Measurements from ENCODE around the gene C10orf67. TPM values are rescaled to one million over a fixed set of nuclear protein-coding genes. Genes with fewer than 3 reads are reported as not detected.

Gene C10orf67
- total and polyA plus RNA-seq, 2 experiments from 2014 or later: 0.16 TPM; not detected in 1

GRCh38 chr10:23326544-23327307 is 17.9 kb downstream of the C10orf67 start (continued):
- no peak for TF ChIP-seq ZNF462 (CRISPR knock-in tag; IDR thresholded peaks at IDR 0.05)
- TF ChIP-seq, protein P1, sequence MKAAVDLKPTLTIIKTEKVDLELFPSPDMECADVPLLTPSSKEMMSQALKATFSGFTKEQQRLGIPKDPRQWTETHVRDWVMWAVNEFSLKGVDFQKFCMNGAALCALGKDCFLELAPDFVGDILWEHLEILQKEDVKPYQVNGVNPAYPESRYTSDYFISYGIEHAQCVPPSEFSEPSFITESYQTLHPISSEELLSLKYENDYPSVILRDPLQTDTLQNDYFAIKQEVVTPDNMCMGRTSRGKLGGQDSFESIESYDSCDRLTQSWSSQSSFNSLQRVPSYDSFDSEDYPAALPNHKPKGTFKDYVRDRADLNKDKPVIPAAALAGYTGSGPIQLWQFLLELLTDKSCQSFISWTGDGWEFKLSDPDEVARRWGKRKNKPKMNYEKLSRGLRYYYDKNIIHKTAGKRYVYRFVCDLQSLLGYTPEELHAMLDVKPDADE (IDR thresholded peaks at IDR 0.05): no peak

DNA sequence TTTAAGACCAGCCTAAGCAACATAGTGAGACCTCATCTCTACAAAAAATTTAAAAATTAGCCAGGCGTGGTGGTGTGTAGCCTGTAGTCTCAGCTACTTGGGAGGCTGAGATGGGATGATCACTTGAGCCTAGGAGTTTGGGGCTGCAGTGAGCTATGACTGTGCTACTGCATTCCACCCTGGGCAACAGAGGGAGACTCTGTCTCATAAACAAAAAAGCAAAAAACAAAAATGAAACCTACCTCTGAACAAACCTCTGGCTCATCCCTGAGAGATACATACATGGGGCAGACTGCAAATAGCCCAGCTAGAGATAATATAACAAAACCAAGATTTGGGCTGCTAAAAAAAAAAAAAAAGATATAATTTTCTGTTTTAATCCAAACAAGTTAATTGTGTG is 19.5 kb downstream of the C10orf67 start:
- H2AFZ ChIP-seq: no peak overlapping the region
- H3K27ac ChIP-seq (ENCODE audit: low read depth): no peak overlapping the region
- no peak overlapping the region for H3K4me3 Mint-ChIP-seq
- DNase-seq (ENCODE audit: low spot score) (peak; percentile 11), ATAC-seq (no peak)
- H3K9me2 ChIP-seq (ENCODE audit: insufficient read depth): no peaks in the 10 kb centered on the region
- no peak overlapping the region for H3K4me3 ChIP-seq
- H3K9me3 Mint-ChIP-seq: no peaks in the 10 kb centered on the region
- H3K4me2 ChIP-seq: no peak overlapping the region
- no peaks in the 10 kb centered on the region for H3K79me2 ChIP-seq (replicated peaks; ENCODE audit: insufficient read depth)
- H3F3A ChIP-seq (replicated peaks; ENCODE audit: low read depth): no peaks in the 10 kb centered on the region
- no peaks in the 10 kb centered on the region for H3K4me1 Mint-ChIP-seq
- H3K36me3 Mint-ChIP-seq (ENCODE audit: low read depth): no peaks in the 10 kb centered on the region
- H3K27me3 Mint-ChIP-seq (ENCODE audit: insufficient read depth, low read depth, poor library complexity): no peaks in the 10 kb centered on the region
- H3K27me3 ChIP-seq (ENCODE audit: insufficient read depth): no peaks in the 10 kb centered on the region
- TF ChIP-seq POLR2AphosphoS5 (IDR thresholded peaks at IDR 0.05; ENCODE audit: low read depth): no peak
- TF ChIP-seq, protein P1 (IDR thresholded peaks at IDR 0.05): no peak
- H3K27ac Mint-ChIP-seq: no peak overlapping the region
- no peaks in the 10 kb centered on the region for H4K20me1 ChIP-seq (replicated peaks; ENCODE audit: insufficient read depth)
- H3K4me1 ChIP-seq (ENCODE audit: insufficient read depth): no peaks in the 10 kb centered on the region
- H3K36me3 ChIP-seq (ENCODE audit: insufficient read depth): no peaks in the 10 kb centered on the region
